ENCODE measurements around the gene IMPACT. TPM values are rescaled to one million over a fixed set of nuclear protein-coding genes. Genes with fewer than 3 reads are reported as not detected.
A peak's percentile ranks its signal among the peaks of the same experiment; 100 is the strongest.

The IMPACT gene
- total and polyA plus RNA-seq, 2 of the 8 experiments (the other 6 are each of a cell fraction or from before 2014, with no cell fraction given) = 31.1 to 44.6 TPM

DNA sequence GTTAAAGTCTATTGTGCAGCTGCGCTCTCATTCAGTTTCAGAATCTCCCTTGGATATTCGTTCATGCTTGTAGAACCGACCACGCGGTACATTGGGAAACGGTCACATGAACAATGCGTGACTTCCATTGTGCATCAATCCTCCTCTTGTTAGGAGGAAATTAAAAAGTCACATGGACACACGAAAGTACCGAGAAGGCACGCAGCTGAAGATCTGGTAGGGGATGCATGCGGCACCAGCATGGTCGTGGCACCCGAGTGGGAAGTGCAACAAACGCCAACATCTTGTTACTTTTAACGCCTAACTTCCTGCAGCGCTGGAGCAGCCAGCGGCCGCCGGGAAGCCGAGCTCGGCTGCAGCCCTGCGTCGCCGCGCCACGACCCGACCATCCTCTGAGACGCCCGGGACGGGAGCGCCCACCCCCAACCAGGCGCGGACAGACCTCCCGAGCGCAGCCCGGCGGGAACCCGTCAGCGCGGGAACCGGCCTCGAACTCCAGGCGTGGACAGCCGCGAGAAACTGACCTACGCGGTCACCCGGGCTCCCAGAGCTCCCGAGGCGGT is 29.3 kb upstream of the IMPACT start (continued):
- peak; percentile 98 for TF ChIP-seq RBBP5 (IDR thresholded peaks at IDR 0.05; ENCODE audit: borderline replicate concordance, low read depth, low read length)
- no peak for TF ChIP-seq CHD1 (IDR thresholded peaks at IDR 0.05; ENCODE audit: low read depth, low read length)
- no peak for TF ChIP-seq SP2 (IDR thresholded peaks at IDR 0.05; ENCODE audit: low read length)
- TF ChIP-seq, protein P1, sequence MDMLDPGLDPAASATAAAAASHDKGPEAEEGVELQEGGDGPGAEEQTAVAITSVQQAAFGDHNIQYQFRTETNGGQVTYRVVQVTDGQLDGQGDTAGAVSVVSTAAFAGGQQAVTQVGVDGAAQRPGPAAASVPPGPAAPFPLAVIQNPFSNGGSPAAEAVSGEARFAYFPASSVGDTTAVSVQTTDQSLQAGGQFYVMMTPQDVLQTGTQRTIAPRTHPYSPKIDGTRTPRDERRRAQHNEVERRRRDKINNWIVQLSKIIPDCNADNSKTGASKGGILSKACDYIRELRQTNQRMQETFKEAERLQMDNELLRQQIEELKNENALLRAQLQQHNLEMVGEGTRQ (IDR thresholded peaks at IDR 0.05; ENCODE audit: low read length) = peak; percentile 62; the same call in 1 of the 2 replicates
- TF ChIP-seq, protein P2, sequence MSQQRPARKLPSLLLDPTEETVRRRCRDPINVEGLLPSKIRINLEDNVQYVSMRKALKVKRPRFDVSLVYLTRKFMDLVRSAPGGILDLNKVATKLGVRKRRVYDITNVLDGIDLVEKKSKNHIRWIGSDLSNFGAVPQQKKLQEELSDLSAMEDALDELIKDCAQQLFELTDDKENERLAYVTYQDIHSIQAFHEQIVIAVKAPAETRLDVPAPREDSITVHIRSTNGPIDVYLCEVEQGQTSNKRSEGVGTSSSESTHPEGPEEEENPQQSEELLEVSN (IDR thresholded peaks at IDR 0.05) = peak; percentile 60; the same call in 1 of the 2 replicates
- TF ChIP-seq SIN3A (conservative IDR thresholded peaks at IDR 0.05 in 1 of 2, IDR thresholded peaks at IDR 0.05 in 1 of 2; ENCODE audit: low read depth in 1 of 2, low read length in 2 of 2) = no peak
- TF ChIP-seq, protein P3, sequence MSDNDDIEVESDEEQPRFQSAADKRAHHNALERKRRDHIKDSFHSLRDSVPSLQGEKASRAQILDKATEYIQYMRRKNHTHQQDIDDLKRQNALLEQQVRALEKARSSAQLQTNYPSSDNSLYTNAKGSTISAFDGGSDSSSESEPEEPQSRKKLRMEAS (IDR thresholded peaks at IDR 0.05) = peak; percentile 82
- TF ChIP-seq SIX5 (IDR thresholded peaks at IDR 0.05; ENCODE audit: low read depth, low read length) = no peak
- TF ChIP-seq SAP30 (IDR thresholded peaks at IDR 0.05; ENCODE audit: insufficient read depth, insufficient replicate concordance, low read length) = peak; percentile 68
- TF ChIP-seq CREB1 (IDR thresholded peaks at IDR 0.05) = no peak
- no peak for TF ChIP-seq KDM5A (IDR thresholded peaks at IDR 0.05; ENCODE audit: low read length)
- TF ChIP-seq EZH2 (IDR thresholded peaks at IDR 0.05; ENCODE audit: low read depth, low read length, severe bottlenecking) = no peak
- TF ChIP-seq HDAC6 (IDR thresholded peaks at IDR 0.05; ENCODE audit: low read depth, low read length) = no peak
- no peak for TF ChIP-seq RNF2 (IDR thresholded peaks at IDR 0.05; ENCODE audit: borderline replicate concordance, low read depth, low read length, missing control alignments, poor library complexity, severe bottlenecking)
- no peak for TF ChIP-seq SIRT6 (IDR thresholded peaks at IDR 0.05; ENCODE audit: low read length)
- TF ChIP-seq POU5F1 (IDR thresholded peaks at IDR 0.05; ENCODE audit: low read depth, low read length) = no peak
- no peak for TF ChIP-seq SP1 (IDR thresholded peaks at IDR 0.05; ENCODE audit: low read depth, low read length)
- no peak for TF ChIP-seq NRF1 (IDR thresholded peaks at IDR 0.05; ENCODE audit: low read depth, low read length)
- TF ChIP-seq RXRA (IDR thresholded peaks at IDR 0.05; ENCODE audit: insufficient read depth, low read depth, low read length) = no peak
- TF ChIP-seq, protein P4, sequence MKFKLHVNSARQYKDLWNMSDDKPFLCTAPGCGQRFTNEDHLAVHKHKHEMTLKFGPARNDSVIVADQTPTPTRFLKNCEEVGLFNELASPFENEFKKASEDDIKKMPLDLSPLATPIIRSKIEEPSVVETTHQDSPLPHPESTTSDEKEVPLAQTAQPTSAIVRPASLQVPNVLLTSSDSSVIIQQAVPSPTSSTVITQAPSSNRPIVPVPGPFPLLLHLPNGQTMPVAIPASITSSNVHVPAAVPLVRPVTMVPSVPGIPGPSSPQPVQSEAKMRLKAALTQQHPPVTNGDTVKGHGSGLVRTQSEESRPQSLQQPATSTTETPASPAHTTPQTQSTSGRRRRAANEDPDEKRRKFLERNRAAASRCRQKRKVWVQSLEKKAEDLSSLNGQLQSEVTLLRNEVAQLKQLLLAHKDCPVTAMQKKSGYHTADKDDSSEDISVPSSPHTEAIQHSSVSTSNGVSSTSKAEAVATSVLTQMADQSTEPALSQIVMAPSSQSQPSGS (IDR thresholded peaks at IDR 0.05; ENCODE audit: low read length) = no peak
- peak; percentile 56 for TF ChIP-seq POLR2AphosphoS5 (IDR thresholded peaks at IDR 0.05; ENCODE audit: low read depth, low read length)
- no peak for TF ChIP-seq EGR1 (IDR thresholded peaks at IDR 0.05; ENCODE audit: borderline replicate concordance, low read depth, low read length)

Measured in H1 (cell line).